ENCODE data around the gene SMIM35. TPM values are rescaled to one million over a fixed set of nuclear protein-coding genes. Genes with fewer than 3 reads are reported as not detected.

SMIM35 gene
- total and polyA plus RNA-seq, 8 donors, result 0.20 to 1.1 (median 0.55) TPM; not detected in 2

DNA sequence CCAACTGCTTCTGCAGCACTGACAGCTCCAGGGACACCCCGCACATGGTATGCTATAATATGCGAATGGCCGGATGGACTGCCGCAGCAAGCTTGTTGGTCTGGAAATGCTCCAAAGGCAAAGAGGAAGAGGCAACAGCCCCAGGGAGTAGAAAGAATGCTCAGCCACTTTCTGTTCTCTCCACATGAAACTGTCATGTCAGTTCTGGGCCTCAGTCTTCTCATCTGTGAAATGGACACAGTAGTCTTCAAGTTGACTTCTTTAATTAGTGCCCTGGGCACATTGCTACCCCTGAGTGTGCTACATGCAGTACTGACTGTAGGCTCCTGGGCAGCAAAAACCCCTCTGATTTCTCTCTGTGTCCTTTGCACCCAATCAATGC lies 80.6 kb downstream of the SMIM35 start:
- H3K27me3 ChIP-seq, result no peaks in the 10 kb centered on the region
- ATAC-seq, result no peak
- DNase-seq, result no peak
- H3K4me1 ChIP-seq, result peaks cover 17 to 91% of the 10 kb centered on the region in 2 donors
- peaks cover 0 to 4% of the 10 kb centered on the region in 2 donors for H3K9me3 ChIP-seq
- no peak overlapping the region for H3K4me3 ChIP-seq
- no peak overlapping the region for H3K27ac ChIP-seq
- intact Hi-C loops (cut with DNase I), result no loop called here
- TF ChIP-seq, protein P1, sequence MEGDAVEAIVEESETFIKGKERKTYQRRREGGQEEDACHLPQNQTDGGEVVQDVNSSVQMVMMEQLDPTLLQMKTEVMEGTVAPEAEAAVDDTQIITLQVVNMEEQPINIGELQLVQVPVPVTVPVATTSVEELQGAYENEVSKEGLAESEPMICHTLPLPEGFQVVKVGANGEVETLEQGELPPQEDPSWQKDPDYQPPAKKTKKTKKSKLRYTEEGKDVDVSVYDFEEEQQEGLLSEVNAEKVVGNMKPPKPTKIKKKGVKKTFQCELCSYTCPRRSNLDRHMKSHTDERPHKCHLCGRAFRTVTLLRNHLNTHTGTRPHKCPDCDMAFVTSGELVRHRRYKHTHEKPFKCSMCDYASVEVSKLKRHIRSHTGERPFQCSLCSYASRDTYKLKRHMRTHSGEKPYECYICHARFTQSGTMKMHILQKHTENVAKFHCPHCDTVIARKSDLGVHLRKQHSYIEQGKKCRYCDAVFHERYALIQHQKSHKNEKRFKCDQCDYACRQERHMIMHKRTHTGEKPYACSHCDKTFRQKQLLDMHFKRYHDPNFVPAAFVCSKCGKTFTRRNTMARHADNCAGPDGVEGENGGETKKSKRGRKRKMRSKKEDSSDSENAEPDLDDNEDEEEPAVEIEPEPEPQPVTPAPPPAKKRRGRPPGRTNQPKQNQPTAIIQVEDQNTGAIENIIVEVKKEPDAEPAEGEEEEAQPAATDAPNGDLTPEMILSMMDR (IDR thresholded peaks at IDR 0.05), result no peak
- no peaks in the 10 kb centered on the region for H3K36me3 ChIP-seq

DNA sequence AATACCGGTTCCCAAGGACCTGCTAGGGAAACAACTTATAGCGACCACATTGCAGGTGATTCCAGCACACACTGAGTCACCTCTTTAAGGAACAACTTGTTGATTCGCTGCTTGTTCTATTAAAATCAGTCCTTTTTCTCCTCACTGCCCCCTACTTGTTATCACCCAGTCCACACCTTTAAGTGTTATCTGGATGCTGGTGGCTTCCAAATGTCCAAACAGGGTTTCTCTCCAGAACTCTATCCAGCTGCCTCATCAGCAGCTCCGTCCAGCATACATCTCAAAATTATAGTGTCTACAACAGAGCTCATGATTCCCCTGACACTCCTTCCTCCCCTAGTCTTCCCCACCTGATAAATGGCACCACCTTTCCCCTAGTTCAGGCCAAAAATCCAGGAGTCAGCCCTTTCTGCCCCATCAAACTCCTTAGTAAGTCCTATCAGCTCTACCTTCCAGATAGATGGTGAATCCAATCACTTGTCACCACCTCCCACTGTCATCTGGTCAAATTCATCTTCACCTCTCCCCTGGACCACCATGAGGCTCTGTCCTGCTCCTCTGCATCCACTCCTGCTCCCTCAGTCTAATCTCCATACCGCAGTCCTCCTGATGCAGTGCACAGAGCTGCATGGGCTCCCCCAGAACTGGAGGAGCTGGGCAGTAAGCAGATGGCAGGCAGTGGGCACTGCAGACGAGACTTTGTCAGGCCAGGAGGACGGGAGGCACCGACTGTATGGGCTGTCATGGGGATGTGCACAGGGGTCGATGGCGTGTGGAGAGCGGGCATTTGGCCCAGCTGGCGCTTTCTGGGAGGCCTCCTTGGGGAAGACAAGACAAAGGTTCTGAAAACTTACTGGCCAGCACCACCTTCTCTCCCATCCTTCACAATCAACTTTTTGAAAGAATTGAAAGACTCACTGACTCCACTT lies 81.3 kb downstream of the SMIM35 start:
- H3K36me3 ChIP-seq, result peaks cover 0 to under 1% of the 10 kb centered on the region in 2 donors
- DNase-seq (no peak), ATAC-seq (no peak)
- peaks cover 17 to 91% of the 10 kb centered on the region in 2 donors for H3K4me1 ChIP-seq
- H3K4me3 ChIP-seq, result no peak overlapping the region
- peaks cover 0 to 4% of the 10 kb centered on the region in 2 donors for H3K9me3 ChIP-seq
- H3K27ac ChIP-seq, result peak overlapping the region in 1 of 2 donors; percentile 37
- intact Hi-C loops (cut with DNase I), result no loop called here
- TF ChIP-seq, protein P1 (IDR thresholded peaks at IDR 0.05), result no peak
- H3K27me3 ChIP-seq, result no peaks in the 10 kb centered on the region

- intact Hi-C loops (cut with DNase I), result no loop called here
Measured at GRCh38 chr11:118004543-118005223, 82.1 kb downstream of the SMIM35 start.

DNA sequence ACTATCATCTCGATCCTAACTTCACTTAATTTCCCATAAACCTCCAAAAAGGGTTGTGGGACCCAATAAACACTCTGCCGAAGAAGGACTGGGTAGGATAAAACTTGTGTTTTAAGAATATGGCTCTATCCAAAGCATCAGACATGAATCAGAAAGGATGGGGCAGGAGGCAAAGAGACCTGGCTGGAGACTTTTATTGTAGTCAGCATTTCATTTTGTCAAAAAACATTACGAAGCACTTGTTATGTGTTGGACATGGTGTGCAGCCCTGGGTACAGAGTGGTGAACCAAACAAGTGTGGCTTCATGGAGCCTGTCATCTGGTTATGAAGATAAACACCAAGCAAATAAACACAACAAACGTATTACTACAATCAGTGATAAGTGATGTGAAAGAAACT lies 83.3 kb downstream of the SMIM35 start:
- H3K9me3 ChIP-seq, result peaks cover 0 to 4% of the 10 kb centered on the region in 2 donors
- H3K27ac ChIP-seq, result peak overlapping the region in 1 of 2 donors; percentile 84
- intact Hi-C loops (cut with DNase I), result no loop called here
- no peak overlapping the region for H3K4me3 ChIP-seq
- ATAC-seq, result no peak
- peaks cover 17 to 91% of the 10 kb centered on the region in 2 donors for H3K4me1 ChIP-seq
- TF ChIP-seq, protein P1 (IDR thresholded peaks at IDR 0.05), result no peak
- H3K27me3 ChIP-seq, result no peaks in the 10 kb centered on the region
- no peak for DNase-seq
- H3K36me3 ChIP-seq, result peaks cover 0 to 21% of the 10 kb centered on the region in 2 donors

More at GRCh38 chr11:118004543-118005223, 82.1 kb downstream of the SMIM35 start:
- TF ChIP-seq, protein P1 (IDR thresholded peaks at IDR 0.05), result no peak
- Histone ChIP-seq H3K27me3 (no peaks in the 10 kb centered on the region), H3K4me3 (no peak overlapping the region), H3K36me3 (peaks cover 0 to 8% of the 10 kb centered on the region in 2 donors), H3K4me1 (peaks cover 17 to 91% of the 10 kb centered on the region in 2 donors), H3K9me3 (peaks cover 0 to 4% of the 10 kb centered on the region in 2 donors), H3K27ac (no peak overlapping the region)
- ATAC-seq (no peak), DNase-seq (no peak)

All from left lung (tissue), 10 donors.